ENCODE results near the gene TASOR. TPM values are rescaled to one million over a fixed set of nuclear protein-coding genes. Genes with fewer than 3 reads are reported as not detected.

Gene TASOR
- total and polyA plus RNA-seq, 2 of the 8 experiments (the other 6 are each of a cell fraction or from before 2014, with no cell fraction given), result 12.2 to 45.5 TPM

- H2BK20ac ChIP-seq (ENCODE audit: low read length), result no peak overlapping the region
- no peak overlapping the region for H3K56ac ChIP-seq (replicated peaks; ENCODE audit: insufficient read length, low read depth, low read length)
- no peak for DNase-seq (ENCODE audit: low read depth in 1 of 2, low spot score in 2 of 2)
- no peak overlapping the region for H2BK120ac ChIP-seq (replicated peaks; ENCODE audit: low read depth, low read length)
- no peak overlapping the region for H4K91ac ChIP-seq (replicated peaks; ENCODE audit: insufficient read length, low read length)
- FAIRE-seq, result no peak
- no peak overlapping the region for H2AK5ac ChIP-seq (ENCODE audit: low read depth, low read length)
- CTCF ChIA-PET (ENCODE audit: partially characterized antibody), result no interaction called here
- H3K23ac ChIP-seq (ENCODE audit: insufficient read length), result no peak overlapping the region
- no peaks in the 10 kb centered on the region for H3K27me3 ChIP-seq (replicated peaks in 1 of 4; ENCODE audit: control insufficient read depth in 3 of 4, extremely low read depth in 1 of 4, insufficient read depth in 3 of 4, low read length in 3 of 4)
- 87% methylated on average over 1 of the region's 1 CpG; no CpG with 5 or more reads in 1 of the 2 experiments for WGBS, 2 experiments (ENCODE audit: extremely low coverage in 1 of 2, insufficient coverage in 1 of 2, insufficient read length in 1 of 2, insufficient replicate concordance in 2 of 2, low coverage in 1 of 2, low lambda C conversion rate in 2 of 2, missing lambda C conversion rate in 1 of 2)
- H2AFZ ChIP-seq (ENCODE audit: low read length), result no peak overlapping the region
- no peak overlapping the region for H4K5ac ChIP-seq (ENCODE audit: insufficient read length, low read depth, low read length)
- TF ChIP-seq JUND (IDR thresholded peaks at IDR 0.05; ENCODE audit: low read length) (no peak), JUN (IDR thresholded peaks at IDR 0.05; ENCODE audit: low read depth, low read length) (no peak), SUZ12 (IDR thresholded peaks at IDR 0.05; ENCODE audit: low read length) (no peak), SAP30 (IDR thresholded peaks at IDR 0.05; ENCODE audit: insufficient read depth, insufficient replicate concordance, low read length) (no peak), KDM4A (IDR thresholded peaks at IDR 0.05; ENCODE audit: low read depth, low read length, severe bottlenecking) (no peak), SIN3A (conservative IDR thresholded peaks at IDR 0.05 in 1 of 2, IDR thresholded peaks at IDR 0.05 in 1 of 2; ENCODE audit: low read depth in 1 of 2, low read length in 2 of 2) (no peak), CEBPB (IDR thresholded peaks at IDR 0.05; ENCODE audit: low read depth, low read length) (no peak), CTBP2 (IDR thresholded peaks at IDR 0.05; ENCODE audit: borderline replicate concordance, insufficient read depth, insufficient read length, low read length) (no peak), SP1 (IDR thresholded peaks at IDR 0.05; ENCODE audit: low read depth, low read length) (no peak), MAFK (IDR thresholded peaks at IDR 0.05; ENCODE audit: low read depth, low read length) (no peak), BRCA1 (IDR thresholded peaks at IDR 0.05; ENCODE audit: low read depth, low read length) (no peak), GTF2F1 (IDR thresholded peaks at IDR 0.05; ENCODE audit: borderline replicate concordance, low read depth, low read length) (no peak), ASH2L (IDR thresholded peaks at IDR 0.05; ENCODE audit: low read length) (no peak), RBBP5 (IDR thresholded peaks at IDR 0.05; ENCODE audit: borderline replicate concordance, low read depth, low read length) (no peak), KDM1A (IDR thresholded peaks at IDR 0.05; ENCODE audit: borderline replicate concordance, low read length) (no peak)
- H4K20me1 ChIP-seq (replicated peaks in 1 of 2; ENCODE audit: control insufficient read depth in 1 of 2, insufficient read depth in 2 of 2, low read length in 2 of 2), result no peaks in the 10 kb centered on the region
- POLR2A ChIA-PET (ENCODE audit: partially characterized antibody), result interaction anchor here (0.9 kb wide), 1 partner anchor 13 kb away, joined by 3 read pairs; no protein-coding TSS in a partner anchor
- H3K36me3 ChIP-seq (ENCODE audit: control insufficient read depth in 2 of 4, insufficient read depth in 4 of 4, low read length in 3 of 4), result peaks cover 0 to 10% (median 3%) of the 10 kb centered on the region in 4 experiments; a peak in 1 of 8 replicates
- no peak overlapping the region for H2BK15ac ChIP-seq (ENCODE audit: low read length)
- peaks cover 0 to 2% (median 1%) of the 10 kb centered on the region in 4 experiments; a peak in 3 of 7 replicates for H3K4me1 ChIP-seq (replicated peaks in 1 of 4; ENCODE audit: control insufficient read depth in 3 of 4, insufficient read depth in 4 of 4, low read length in 3 of 4)
- no peak overlapping the region for H2BK12ac ChIP-seq (ENCODE audit: low read depth, low read length)
- H2BK5ac ChIP-seq (ENCODE audit: low read depth, low read length), result no peak overlapping the region
- no peak overlapping the region for H3K4ac ChIP-seq (replicated peaks; ENCODE audit: insufficient read length, low read depth, low read length)
- H3K18ac ChIP-seq (ENCODE audit: extremely low read depth, low read length), result no peak overlapping the region
- no peaks in the 10 kb centered on the region; the same call in 1 of the 2 replicates for H3K79me1 ChIP-seq (ENCODE audit: low read depth, low read length)
- no peak overlapping the region for H3K4me2 ChIP-seq (ENCODE audit: insufficient read depth in 1 of 2, low read depth in 2 of 2, low read length in 2 of 2)
- peaks cover 3% of the 10 kb centered on the region for H3K23me2 ChIP-seq (ENCODE audit: low read depth, low read length)
- H3K79me2 ChIP-seq (ENCODE audit: control insufficient read depth in 1 of 2, insufficient read depth in 2 of 2, low read length in 2 of 2), result peaks cover 0 to 66% of the 10 kb centered on the region in 2 experiments; a peak in 2 of 4 replicates
- H3K4me3 ChIP-seq (ENCODE audit: extremely low read depth in 1 of 4, insufficient read depth in 2 of 4, low read depth in 3 of 4, low read length in 4 of 4), result no peak overlapping the region
- H3K27ac ChIP-seq (ENCODE audit: low read depth, low read length), result no peak overlapping the region
- H4K8ac ChIP-seq (ENCODE audit: extremely low read depth, insufficient read depth, low read length), result no peak overlapping the region
- no peak overlapping the region for H3K14ac ChIP-seq (ENCODE audit: insufficient read length)
- no peak overlapping the region for H3K9ac ChIP-seq (replicated peaks in 1 of 4; ENCODE audit: extremely low read depth in 1 of 4, low read depth in 3 of 4, low read length in 3 of 4)
- no peaks in the 10 kb centered on the region for H3K9me3 ChIP-seq (ENCODE audit: insufficient read depth in 2 of 2, low read depth in 1 of 2, low read length in 1 of 2)
Measured at GRCh38 chr3:56677286-56677685, 5.8 kb downstream of the TASOR start.

Measured in H1 (cell line).